Stomach (tissue), 9 donors: ENCODE results near the gene ZFP91. TPM values are rescaled to one million over a fixed set of nuclear protein-coding genes. Genes with fewer than 3 reads are reported as not detected.

Experiments
- DNase-seq, 2 donors: peaks; one replicate each; pipeline versions ENCODE4 v3.0.0 to v3.0.0-alpha.2; 2013 to 2019
- H3K27ac ChIP-seq, 5 donors: fragments of 200-600 bp in 4 of 5; sonication (generic) in 4 of 5; one replicate each; pipeline ENCODE4 v1.5.1; 2013 to 2019; ENCODE audit warnings: mild to moderate bottlenecking in 1 of 5, moderate library complexity in 1 of 5
- H3K27me3 ChIP-seq, 3 donors: fragments of 200-600 bp; sonication (generic); one replicate each; pipeline ENCODE4 v1.5.1; 2017 to 2019; ENCODE audit warnings: mixed run types in 1 of 3
- H3K36me3 ChIP-seq, 4 donors: fragments of 200-600 bp; sonication (generic); 1 replicate in 3 of 4; 2 replicates in 1 of 4; pipeline ENCODE4 v1.5.1; 2016 to 2019
- H3K4me1 ChIP-seq, 4 donors: fragments of 200-600 bp; sonication (generic); one replicate each; pipeline ENCODE4 v1.5.1; 2016 to 2019
- H3K4me3 ChIP-seq, 4 donors: fragments of 200-600 bp; sonication (generic) in 3 of 4; one replicate each; pipeline ENCODE4 v1.5.1; 2016 to 2019; ENCODE audit warnings: mild to moderate bottlenecking in 1 of 4
- H3K9me3 ChIP-seq, 4 donors: fragments of 200-600 bp; sonication (generic); one replicate each; pipeline ENCODE4 v1.5.1; 2016 to 2019
- CTCF ChIP-seq, 7 experiments: fragments of 450-650 bp in 4 of 7; fragments of 200-600 bp in 3 of 7; sonication (generic) in 3 of 7; IDR thresholded peaks; one replicate each; pipeline ENCODE4 v1.5.1; 2016 to 2019; ENCODE audit warnings: antibody characterized with exemption in 7 of 7, control low read depth in 2 of 7, mild to moderate bottlenecking in 1 of 7
- EP300 ChIP-seq: sonication (generic); formaldehyde crosslinking; IDR thresholded peaks from one replicate; pipeline ENCODE4 v1.6.1; 2017; ENCODE audit warnings: antibody characterized with exemption
- POLR2A ChIP-seq, 4 donors: fragments of 450-650 bp; IDR thresholded peaks; one replicate each; pipeline ENCODE4 v1.6.1; 2016; ENCODE audit warnings: antibody characterized with exemption in 4 of 4, control low read depth in 2 of 4, mild to moderate bottlenecking in 1 of 4, moderate library complexity in 1 of 4
- POLR2AphosphoS5 ChIP-seq, 3 donors: sonication (generic); formaldehyde crosslinking; IDR thresholded peaks; one replicate each; pipeline ENCODE4 v1.6.1; 2016; ENCODE audit warnings: antibody characterized with exemption in 3 of 3
- WGBS, 5 donors: extraction: QIAGEN DNeasy Blood & Tissue Kit in 3 of 5; methylation state at CpG; one replicate each; pipeline versions ENCODE4 v1.1.5 to v1.1.7; 2013 to 2018; 5-methylcytosine and 5-hydroxymethylcytosine counted together
- intact Hi-C: fragments of 100-400 bp; cut with DNase I; formaldehyde crosslinking; loops from one replicate; pipeline ENCODE4 v1.15.1; 2023; ENCODE audit warnings: low total_unique reads
- polyA plus RNA-seq, 3 donors: library from polyadenylated mRNA; stranded (reverse); fragments of 200-250 nt; gene quantifications; one replicate each; pipeline ENCODE4 v1.2.3, GENCODE V29; 2013
- total RNA-seq, 5 donors: library from RNA; depleted of rRNA; stranded (reverse); fragments of >200 nt; gene quantifications; one replicate each; pipeline versions ENCODE4 v1.1.0 to v1.2.3, GENCODE V29; 2014 to 2016
- donor health status: healthy with polysubstance abuse.
- donor health status: Bipolar disorder and iron deficiency.
- donor health status: healthy.

ZFP91 gene
- total and polyA plus RNA-seq, 8 donors: 9.4 to 67.6 (median 28.9) TPM

DNA sequence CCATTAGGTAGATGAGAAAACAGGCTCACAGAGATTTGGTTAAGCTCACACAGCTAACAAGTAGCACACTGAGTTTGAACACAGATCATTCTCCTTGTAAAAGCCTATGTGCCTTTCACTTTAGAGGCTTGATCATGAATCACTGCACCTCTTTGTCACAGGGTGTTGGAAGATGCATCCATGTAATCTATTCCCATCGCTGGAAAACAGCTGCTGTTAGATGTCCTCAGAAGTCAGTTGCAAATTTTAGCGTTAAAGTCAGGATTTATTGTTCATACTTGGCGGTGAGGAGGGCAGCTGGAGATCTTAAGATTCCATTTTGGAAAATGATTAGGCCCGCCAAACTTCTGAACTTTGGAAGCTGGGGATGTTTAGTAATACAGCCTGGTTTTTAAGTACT is 46.2 kb downstream of the ZFP91 start:
- 92 to 99% (median 98%) methylated on average over 4 of the region's 4 CpGs for WGBS, 5 donors
- peaks cover 6 to 64% (median 55%) of the 10 kb centered on the region in 4 donors for H3K36me3 ChIP-seq
- intact Hi-C loops: no loop called here

GRCh38 chr11:58625826-58626460 is 47.1 kb downstream of the ZFP91 start:
- TF ChIP-seq POLR2A (IDR thresholded peaks at IDR 0.05) (no peak), CTCF (IDR thresholded peaks at IDR 0.05) (no peak), EP300 (no peak), POLR2AphosphoS5 (IDR thresholded peaks at IDR 0.05) (no peak)
- Histone ChIP-seq H3K4me1 (peaks cover 0 to 13% (median 6%) of the 10 kb centered on the region in 4 donors), H3K27me3 (no peaks in the 10 kb centered on the region), H3K4me3 (no peak overlapping the region), H3K36me3 (peaks cover 6 to 55% (median 48%) of the 10 kb centered on the region in 4 donors), H3K9me3 (no peaks in the 10 kb centered on the region), H3K27ac (no peak overlapping the region)
- intact Hi-C loops: no loop called here
- no peak for DNase-seq
- WGBS, 5 donors: 83 to 96% (median 89%) methylated on average over 4 of the region's 4 CpGs

More for the DNA sequence above, 46.2 kb downstream of the ZFP91 start:
- H3K4me3 ChIP-seq: no peak overlapping the region
- H3K4me1 ChIP-seq: peaks cover 0 to 13% (median 6%) of the 10 kb centered on the region in 4 donors
- no peak for DNase-seq
- TF ChIP-seq POLR2A (IDR thresholded peaks at IDR 0.05) (no peak), POLR2AphosphoS5 (IDR thresholded peaks at IDR 0.05) (no peak), CTCF (IDR thresholded peaks at IDR 0.05) (no peak), EP300 (no peak)
- H3K27me3 ChIP-seq: no peaks in the 10 kb centered on the region
- H3K27ac ChIP-seq: no peak overlapping the region
- H3K9me3 ChIP-seq: no peaks in the 10 kb centered on the region

- Histone ChIP-seq H3K4me1 (peaks cover 0 to 13% (median 6%) of the 10 kb centered on the region in 4 donors), H3K9me3 (no peaks in the 10 kb centered on the region), H3K27me3 (no peaks in the 10 kb centered on the region), H3K27ac (no peak overlapping the region), H3K4me3 (no peak overlapping the region), H3K36me3 (peaks cover 6 to 44% (median 40%) of the 10 kb centered on the region in 4 donors)
- no peak for DNase-seq
- intact Hi-C loops: no loop called here
- 75 to 83% (median 76%) methylated on average over 4 of the region's 4 CpGs for WGBS, 5 donors
- no peak for TF ChIP-seq CTCF (IDR thresholded peaks at IDR 0.05)
- TF ChIP-seq POLR2A (IDR thresholded peaks at IDR 0.05): no peak
- no peak for TF ChIP-seq EP300
Observed at GRCh38 chr11:58626934-58627483, 48.1 kb downstream of the ZFP91 start.

DNA sequence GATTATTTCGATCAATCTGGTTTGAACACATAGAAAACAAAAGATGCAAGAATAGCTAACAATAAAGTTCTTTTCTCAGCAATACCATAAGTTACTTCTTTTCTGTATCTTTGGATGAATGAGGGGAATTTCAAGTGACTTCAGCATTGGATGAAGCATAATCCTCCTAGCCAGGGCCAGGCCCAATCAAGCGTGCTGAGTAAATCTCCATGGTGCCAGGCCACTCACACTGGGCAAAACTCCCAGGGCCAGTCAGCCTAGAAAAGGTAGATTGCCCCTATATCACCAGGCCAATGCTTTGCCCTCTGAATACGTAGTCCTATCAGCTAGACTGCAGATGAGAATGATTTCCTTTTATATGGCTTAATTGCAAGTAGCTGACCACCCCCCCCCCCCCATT is 49.6 kb downstream of the ZFP91 start:
- Histone ChIP-seq H3K27ac (no peak overlapping the region), H3K27me3 (no peaks in the 10 kb centered on the region), H3K9me3 (no peaks in the 10 kb centered on the region), H3K4me1 (peaks cover 0 to 13% (median 6%) of the 10 kb centered on the region in 4 donors), H3K36me3 (peaks cover 6 to 30% (median 25%) of the 10 kb centered on the region in 4 donors), H3K4me3 (no peak overlapping the region)
- WGBS, 5 donors: 58 to 74% (median 65%) methylated on average over 3 of the region's 3 CpGs
- intact Hi-C loops: no loop called here
- no peak for DNase-seq
- TF ChIP-seq POLR2A (IDR thresholded peaks at IDR 0.05) (no peak), EP300 (no peak), POLR2AphosphoS5 (IDR thresholded peaks at IDR 0.05) (no peak), CTCF (IDR thresholded peaks at IDR 0.05) (no peak)
